Measurements from ENCODE around the gene SLC66A2. TPM values are rescaled to one million over a fixed set of nuclear protein-coding genes. Genes with fewer than 3 reads are reported as not detected.

SLC66A2 gene
- total RNA-seq, 1 donor from 2014 or later: 29.3 TPM

Other genes starting within 250 kb of the SLC66A2 start
- not detected for gene KCNG2, start 153.7 kb downstream of the SLC66A2 start, total RNA-seq
- gene HSBP1L1, start 13.0 kb upstream of the SLC66A2 start, total RNA-seq: 12.5 TPM
- gene TXNL4A, start 36.9 kb upstream of the SLC66A2 start, total RNA-seq: 90.8 TPM
- gene RBFA, start 82.8 kb upstream of the SLC66A2 start, total RNA-seq: 25.3 TPM
- 7.4 TPM for gene ADNP2, start 157.6 kb upstream of the SLC66A2 start, total RNA-seq

Measured in Right ventricle myocardium inferior (tissue), 1 donor.